H1 (cell line): Measurements from ENCODE around the gene HIVEP3. TPM values are rescaled to one million over a fixed set of nuclear protein-coding genes. Genes with fewer than 3 reads are reported as not detected.

Experiments used
- CTCF ChIA-PET: fragments of 300-600 bp; sonication (Branson Sonifier 250); formaldehyde crosslinking; loops from one replicate; lab custom pipeline; 2021; ENCODE audit not compliant: partially characterized antibody; lab: Charles Lee
- POLR2A ChIA-PET: fragments of 300-600 bp; sonication (Branson Sonifier 250); formaldehyde crosslinking; loops from one replicate; lab custom pipeline; 2021; ENCODE audit warnings: inconsistent platforms; ENCODE audit not compliant: partially characterized antibody; lab: Charles Lee
- DNase-seq, 2 experiments: peaks; one replicate each; pipeline versions ENCODE4 v3.0.0 to v3.0.0-alpha.2; 2010 to 2022; ENCODE audit warnings: low spot score in 2 of 2, low read depth in 1 of 2, mixed read lengths in 1 of 2
- FAIRE-seq: peaks from 2 replicates; lab custom pipeline; 2011; peaks lifted over from hg19 to GRCh38; lab: Jason Lieb, UNC
- H2AFZ ChIP-seq: 2 replicates; pipeline ENCODE4 v1.8.1; 2012; ENCODE audit warnings: low read length, inconsistent platforms
- H2AK5ac ChIP-seq: 2 replicates; pipeline ENCODE4 v1.6.1; 2013; ENCODE audit warnings: low read depth, low read length
- H2BK120ac ChIP-seq: replicated peaks from 2 replicates; pipeline ENCODE3; 2013; ENCODE audit warnings: low read depth, low read length, inconsistent platforms
- H2BK12ac ChIP-seq: 2 replicates; pipeline ENCODE4 v1.6.1; 2013; ENCODE audit warnings: low read depth, low read length
- H2BK15ac ChIP-seq: 2 replicates; pipeline ENCODE4 v1.6.1; 2013; ENCODE audit warnings: low read length
- H2BK20ac ChIP-seq: 2 replicates; pipeline ENCODE4 v1.6.1; 2013; ENCODE audit warnings: low read length
- H2BK5ac ChIP-seq: 2 replicates; pipeline ENCODE4 v1.6.1; 2013; ENCODE audit warnings: low read depth, low read length
- H3K14ac ChIP-seq: 2 replicates; pipeline ENCODE4 v1.6.1; 2013; ENCODE audit warnings: inconsistent platforms; ENCODE audit not compliant: insufficient read length
- H3K18ac ChIP-seq: 2 replicates; pipeline ENCODE4 v1.6.1; 2013; ENCODE audit warnings: low read length; ENCODE audit errors: extremely low read depth
- H3K23ac ChIP-seq: 2 replicates; pipeline ENCODE4 v1.6.1; 2013; ENCODE audit warnings: inconsistent platforms; ENCODE audit not compliant: insufficient read length
- H3K23me2 ChIP-seq: 2 replicates; pipeline ENCODE4 v1.6.1; 2013; ENCODE audit warnings: low read depth, low read length
- H3K27ac ChIP-seq: 2 replicates; pipeline ENCODE4 v1.6.1; 2011; ENCODE audit warnings: low read depth, low read length, inconsistent platforms
- H3K27me3 ChIP-seq, 4 experiments: replicated peaks in 1 of 4; 1 replicate in 1 of 4; 2 replicates in 3 of 4; pipeline versions ENCODE4 v1.6.1 to v1.8.1; 2011 to 2013; ENCODE audit warnings: low read length in 3 of 4, mild to moderate bottlenecking in 3 of 4, inconsistent platforms in 2 of 4, mixed read lengths in 2 of 4, moderate library complexity in 1 of 4; ENCODE audit not compliant: control insufficient read depth in 3 of 4, insufficient read depth in 3 of 4; ENCODE audit errors: extremely low read depth in 1 of 4
- H3K36me3 ChIP-seq, 4 experiments: 2 replicates each; pipeline versions ENCODE4 v1.6.1 to v1.8.1; 2011 to 2013; ENCODE audit warnings: mild to moderate bottlenecking in 4 of 4, low read length in 3 of 4, moderate library complexity in 2 of 4, control low read depth in 1 of 4, inconsistent platforms in 1 of 4; ENCODE audit not compliant: insufficient read depth in 4 of 4, control insufficient read depth in 2 of 4
- H3K4ac ChIP-seq: replicated peaks from 2 replicates; pipeline ENCODE3; 2013; ENCODE audit warnings: low read length, low read depth, mixed read lengths, inconsistent platforms; ENCODE audit not compliant: insufficient read length
- H3K4me1 ChIP-seq, 4 experiments: replicated peaks in 1 of 4; 1 replicate in 1 of 4; 2 replicates in 3 of 4; pipeline versions ENCODE4 v1.6.1 to v1.8.1; 2011 to 2013; ENCODE audit warnings: low read length in 3 of 4, inconsistent platforms in 2 of 4, mixed read lengths in 1 of 4; ENCODE audit not compliant: insufficient read depth in 4 of 4, control insufficient read depth in 3 of 4
- H3K4me2 ChIP-seq, 2 experiments: 2 replicates each; pipeline versions ENCODE4 v1.6.1 to v1.8.1; 2011 to 2013; ENCODE audit warnings: low read depth in 2 of 2, low read length in 2 of 2, control low read depth in 1 of 2, inconsistent platforms in 1 of 2, mild to moderate bottlenecking in 1 of 2; ENCODE audit not compliant: insufficient read depth in 1 of 2
- H3K4me3 ChIP-seq, 4 experiments: fragments of 200-600, 300-600 bp in 1 of 4; sonication (generic), shearing (Covaris generic), sonication (Bioruptor Twin) in 1 of 4; 2 replicates each; pipeline versions ENCODE4 v1.5.1 to v1.8.1; 2011 to 2016; ENCODE audit warnings: low read length in 4 of 4, low read depth in 3 of 4, control low read depth in 2 of 4, inconsistent platforms in 2 of 4, mild to moderate bottlenecking in 2 of 4, mixed read lengths in 1 of 4, moderate library complexity in 1 of 4; ENCODE audit not compliant: insufficient read depth in 2 of 4; ENCODE audit errors: extremely low read depth in 1 of 4
- H3K56ac ChIP-seq: replicated peaks from 2 replicates; pipeline ENCODE3; 2013; ENCODE audit warnings: low read depth, mild to moderate bottlenecking, mixed read lengths, low read length, inconsistent platforms; ENCODE audit not compliant: insufficient read length
- H3K79me1 ChIP-seq: 2 replicates; pipeline ENCODE4 v1.6.1; 2013; ENCODE audit warnings: low read depth, low read length, control low read depth
- H3K79me2 ChIP-seq, 2 experiments: 2 replicates each; pipeline versions ENCODE4 v1.6.1 to v1.8.1; 2012 to 2013; ENCODE audit warnings: low read length in 2 of 2, mild to moderate bottlenecking in 2 of 2, inconsistent platforms in 1 of 2; ENCODE audit not compliant: insufficient read depth in 2 of 2, control insufficient read depth in 1 of 2
- H3K9ac ChIP-seq, 4 experiments: replicated peaks in 1 of 4; 1 replicate in 1 of 4; 2 replicates in 3 of 4; pipeline versions ENCODE4 v1.6.1 to v1.8.1; 2011 to 2013; ENCODE audit warnings: low read depth in 3 of 4, low read length in 3 of 4, control low read depth in 2 of 4, mild to moderate bottlenecking in 2 of 4, moderate library complexity in 2 of 4, inconsistent platforms in 1 of 4; ENCODE audit errors: extremely low read depth in 1 of 4
- H3K9me3 ChIP-seq, 2 experiments: 2 replicates each; pipeline versions ENCODE4 v1.6.1 to v1.8.1; 2012 to 2013; ENCODE audit warnings: mild to moderate bottlenecking in 2 of 2, moderate library complexity in 2 of 2, control low read depth in 1 of 2, inconsistent platforms in 1 of 2, low read depth in 1 of 2, low read length in 1 of 2, mixed read lengths in 1 of 2; ENCODE audit not compliant: insufficient read depth in 2 of 2
- H4K20me1 ChIP-seq, 2 experiments: replicated peaks in 1 of 2; 2 replicates each; pipeline versions ENCODE3 to v1.8.1; 2011 to 2013; ENCODE audit warnings: inconsistent platforms in 2 of 2, low read length in 2 of 2, mild to moderate bottlenecking in 1 of 2; ENCODE audit not compliant: insufficient read depth in 2 of 2, control insufficient read depth in 1 of 2
- H4K5ac ChIP-seq: 2 replicates; pipeline ENCODE4 v1.6.1; 2013; ENCODE audit warnings: low read length, low read depth, mixed read lengths, inconsistent platforms; ENCODE audit not compliant: insufficient read length
- H4K8ac ChIP-seq: 2 replicates; pipeline ENCODE4 v1.8.0; 2013; ENCODE audit warnings: mild to moderate bottlenecking, moderate library complexity, low read length, inconsistent platforms; ENCODE audit not compliant: insufficient read depth; ENCODE audit errors: extremely low read depth
- H4K91ac ChIP-seq: replicated peaks from 2 replicates; pipeline ENCODE3; 2013; ENCODE audit warnings: low read length, mixed read lengths, inconsistent platforms; ENCODE audit not compliant: insufficient read length
- BACH1 ChIP-seq: IDR thresholded peaks from 2 replicates; pipeline ENCODE4 v1.6.1; 2012; ENCODE audit warnings: low read length, improper control_type of control experiment
- BRCA1 ChIP-seq: IDR thresholded peaks from 2 replicates; pipeline ENCODE4 v1.6.1; 2012; ENCODE audit warnings: low read depth, low read length, improper control_type of control experiment
- CBX5 ChIP-seq: fragments of 300-800, 300-1000 bp; sonication (generic); IDR thresholded peaks from 2 replicates; pipeline ENCODE4 v1.7.1; 2016; ENCODE audit warnings: antibody characterized with exemption, low read length, low read depth
- CREB1 ChIP-seq: IDR thresholded peaks from 2 replicates; pipeline ENCODE4 v1.6.1; 2012; ENCODE audit warnings: inconsistent platforms
- EGR1 ChIP-seq: IDR thresholded peaks from 2 replicates; pipeline ENCODE4 v1.6.1; 2011; ENCODE audit warnings: low read depth, low read length, borderline replicate concordance
- EZH2 ChIP-seq: fragments of 200-600 bp; sonication (generic); IDR thresholded peaks from 2 replicates; pipeline ENCODE4 v1.7.1; 2012; ENCODE audit warnings: low read depth, mild to moderate bottlenecking, moderate library complexity, low read length, inconsistent platforms; ENCODE audit not compliant: severe bottlenecking
- FOSL1 ChIP-seq: IDR thresholded peaks from 2 replicates; pipeline ENCODE4 v1.6.1; 2011; ENCODE audit warnings: mild to moderate bottlenecking, low read depth, low read length, moderate library complexity; ENCODE audit not compliant: insufficient read depth
- JUN ChIP-seq: IDR thresholded peaks from 2 replicates; pipeline ENCODE4 v1.6.1; 2011; ENCODE audit warnings: low read depth, mild to moderate bottlenecking, improper control_type of control experiment, low read length
- KDM1A ChIP-seq: fragments of 200-600, 300-600 bp; sonication (generic); IDR thresholded peaks from 2 replicates; pipeline ENCODE4 v1.7.1; 2016; ENCODE audit warnings: mild to moderate bottlenecking, low read length, borderline replicate concordance
- MAFK ChIP-seq: IDR thresholded peaks from 2 replicates; pipeline ENCODE4 v1.6.1; 2012; ENCODE audit warnings: low read depth, mild to moderate bottlenecking, improper control_type of control experiment, low read length
- NANOG ChIP-seq: IDR thresholded peaks from 2 replicates; pipeline ENCODE4 v1.6.1; 2011; ENCODE audit warnings: low read length, low read depth, mild to moderate bottlenecking, inconsistent platforms; ENCODE audit not compliant: insufficient read depth, poor library complexity, severe bottlenecking
- PHF8 ChIP-seq: fragments of 200-600 bp; sonication (generic); conservative IDR thresholded peaks from 2 replicates; pipeline ENCODE4 v1.7.1; 2012; ENCODE audit warnings: low read depth, mild to moderate bottlenecking, inconsistent platforms, low read length, moderate library complexity
- RFX5 ChIP-seq: IDR thresholded peaks from 2 replicates; pipeline ENCODE4 v1.6.1; 2011; ENCODE audit warnings: low read depth, low read length, improper control_type of control experiment, borderline replicate concordance
- WGBS, 2 experiments: shearing (Covaris generic) in 1 of 2; methylation state at CpG; one replicate each; pipeline versions ENCODE4 v1.1.6 to v1.1.7; 2013 to 2015; ENCODE audit warnings: low lambda C conversion rate in 2 of 2, mixed read lengths in 2 of 2, inconsistent platforms in 1 of 2, low coverage in 1 of 2, missing lambda C conversion rate in 1 of 2; ENCODE audit not compliant: insufficient replicate concordance in 2 of 2, insufficient coverage in 1 of 2, insufficient read length in 1 of 2; ENCODE audit errors: extremely low coverage in 1 of 2, missing lambda C conversion rate in 1 of 2; 5-methylcytosine and 5-hydroxymethylcytosine counted together
- polyA plus RNA-seq, 7 experiments: library from polyadenylated mRNA; depleted of rRNA in 3 of 7; stranded (reverse) in 5 of 7; unstranded in 2 of 7; fragments of >200 nt in 5 of 7; fragments of 200-250 nt in 2 of 7; gene quantifications; 1 replicate in 5 of 7; 2 replicates in 1 of 7; 4 replicates in 1 of 7; pipeline versions ENCODE4 v1.2.1 to v1.2.3, GENCODE V29; 2011 to 2013; ENCODE audit warnings: missing spikeins in 2 of 7, mixed read lengths in 2 of 7
- total RNA-seq: library from RNA; stranded (reverse); fragmentation: NEBNext Ultra II Directional; extraction: Animal tissue kit (Norgen Biotek cat#: 25700); gene quantifications from 2 replicates; pipeline ENCODE4 v1.2.1, GENCODE V29; 2021

HIVEP3 gene
- total and polyA plus RNA-seq, 2 of the 8 experiments (the other 6 are each of a cell fraction or from before 2014, with no cell fraction given), result 0.24 to 0.69 TPM

DNA sequence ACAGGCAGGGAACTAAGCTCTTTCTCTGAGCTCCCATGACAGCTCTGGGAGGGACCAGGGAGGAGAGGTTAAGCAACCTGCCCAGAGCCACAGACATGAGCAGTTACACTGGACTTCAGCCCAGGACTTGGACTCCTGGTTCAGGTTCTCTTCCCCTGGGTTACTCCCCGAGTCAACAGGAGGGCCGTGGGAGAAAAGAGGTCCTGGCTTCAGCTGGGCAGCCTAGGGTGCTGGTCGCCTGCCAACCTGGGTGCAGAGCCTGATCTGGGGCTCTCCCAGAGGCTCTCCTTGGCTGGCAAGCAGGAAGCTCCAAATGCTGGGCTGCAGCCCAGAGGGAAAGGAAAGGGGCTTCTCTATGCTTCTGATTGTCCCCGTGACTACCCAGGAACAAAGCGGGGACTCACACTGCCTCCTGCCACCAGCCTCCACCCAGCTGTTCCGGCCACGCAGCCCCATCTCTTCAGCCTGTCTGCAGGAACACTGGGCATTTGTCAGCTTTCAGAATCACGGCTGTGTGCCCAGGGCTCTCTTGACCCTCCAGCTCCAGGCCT is 141.8 kb downstream of the HIVEP3 start:
- H3K56ac ChIP-seq, result no peak overlapping the region
- 90% methylated on average over 7 of the region's 8 CpGs; no CpG with 5 or more reads in 1 of the 2 experiments for WGBS, 2 experiments
- no peaks in the 10 kb centered on the region for H3K79me1 ChIP-seq
- no peaks in the 10 kb centered on the region for H3K23me2 ChIP-seq
- no peak overlapping the region for H2AK5ac ChIP-seq
- H2BK5ac ChIP-seq, result no peak overlapping the region
- H3K27ac ChIP-seq, result no peak overlapping the region
- no peaks in the 10 kb centered on the region for H3K79me2 ChIP-seq
- H3K36me3 ChIP-seq, result no peaks in the 10 kb centered on the region
- H3K18ac ChIP-seq, result no peak overlapping the region
- no peak overlapping the region for H3K4me2 ChIP-seq
- POLR2A ChIA-PET, result no interaction called here
- DNase-seq (no peak), FAIRE-seq (no peak)
- H3K27me3 ChIP-seq, result no peaks in the 10 kb centered on the region
- no peak overlapping the region for H3K9ac ChIP-seq
- no peak overlapping the region for H2BK20ac ChIP-seq
- no peak overlapping the region for H3K14ac ChIP-seq
- H3K23ac ChIP-seq, result no peak overlapping the region
- H3K4me3 ChIP-seq, result no peak overlapping the region
- no peaks in the 10 kb centered on the region for H4K20me1 ChIP-seq
- H2AFZ ChIP-seq, result no peak overlapping the region
- no peak overlapping the region for H4K91ac ChIP-seq
- H3K4me1 ChIP-seq, result peaks cover 0 to 7% (median 0%) of the 10 kb centered on the region in 4 experiments; a peak in 6 of 7 replicates
- H3K9me3 ChIP-seq, result no peaks in the 10 kb centered on the region
- no peak overlapping the region for H2BK15ac ChIP-seq
- H4K5ac ChIP-seq, result no peak overlapping the region
- H2BK120ac ChIP-seq, result no peak overlapping the region
- CTCF ChIA-PET, result interaction anchor here (1.0 to 2.3 kb wide), 7 partner anchors 12 to 203 kb away, joined by 3 to 11 read pairs (median 5); no protein-coding TSS in a partner anchor
- no peak overlapping the region for H4K8ac ChIP-seq
- no peak overlapping the region for H3K4ac ChIP-seq
- H2BK12ac ChIP-seq, result no peak overlapping the region
- TF ChIP-seq KDM1A (no peak), BRCA1 (no peak), MAFK (no peak), RFX5 (no peak), EZH2 (no peak), JUN (no peak), CREB1 (no peak), PHF8 (no peak), CBX5 (no peak), EGR1 (no peak), BACH1 (no peak), NANOG (no peak), FOSL1 (no peak)
